ENCODE results near the gene LRP6. TPM values are rescaled to one million over a fixed set of nuclear protein-coding genes. Genes with fewer than 3 reads are reported as not detected.

The LRP6 gene
- total RNA-seq, 1 donor from 2014 or later = 70.0 TPM

DNA sequence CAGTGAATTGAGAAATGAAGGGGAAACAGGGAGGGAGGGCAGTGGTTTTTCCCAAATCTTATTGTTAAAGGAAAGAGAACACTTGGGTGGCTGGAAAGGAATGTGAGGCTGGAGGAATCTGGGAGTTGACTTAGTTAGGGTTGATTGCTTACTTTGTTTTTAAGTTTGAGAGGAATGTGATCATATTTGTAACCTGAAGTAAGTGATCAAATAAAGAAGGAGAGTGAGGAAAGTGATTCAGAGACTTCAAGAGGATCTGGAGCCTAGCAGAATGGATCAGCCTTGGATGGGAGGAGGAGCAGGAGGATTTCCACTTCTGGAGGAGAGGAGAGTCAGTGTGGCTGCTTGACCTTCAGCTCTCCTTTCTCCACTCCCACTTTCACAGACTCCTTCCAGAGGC lies 6.0 kb upstream of the LRP6 start:
- DNase-seq (ENCODE audit: low spot score in 2 of 2) = no peak
- Histone ChIP-seq H3K9me3 (peaks cover 0 to 8% of the 10 kb centered on the region in 2 donors), H3K4me1 (peaks cover 0 to 1% of the 10 kb centered on the region in 2 donors), H3K27me3 (no peaks in the 10 kb centered on the region), H3K36me3 (no peaks in the 10 kb centered on the region), H3K27ac (peak overlapping the region in 1 of 2 donors; percentile 29), H3K4me3 (no peak overlapping the region)
- TF ChIP-seq, protein P1, sequence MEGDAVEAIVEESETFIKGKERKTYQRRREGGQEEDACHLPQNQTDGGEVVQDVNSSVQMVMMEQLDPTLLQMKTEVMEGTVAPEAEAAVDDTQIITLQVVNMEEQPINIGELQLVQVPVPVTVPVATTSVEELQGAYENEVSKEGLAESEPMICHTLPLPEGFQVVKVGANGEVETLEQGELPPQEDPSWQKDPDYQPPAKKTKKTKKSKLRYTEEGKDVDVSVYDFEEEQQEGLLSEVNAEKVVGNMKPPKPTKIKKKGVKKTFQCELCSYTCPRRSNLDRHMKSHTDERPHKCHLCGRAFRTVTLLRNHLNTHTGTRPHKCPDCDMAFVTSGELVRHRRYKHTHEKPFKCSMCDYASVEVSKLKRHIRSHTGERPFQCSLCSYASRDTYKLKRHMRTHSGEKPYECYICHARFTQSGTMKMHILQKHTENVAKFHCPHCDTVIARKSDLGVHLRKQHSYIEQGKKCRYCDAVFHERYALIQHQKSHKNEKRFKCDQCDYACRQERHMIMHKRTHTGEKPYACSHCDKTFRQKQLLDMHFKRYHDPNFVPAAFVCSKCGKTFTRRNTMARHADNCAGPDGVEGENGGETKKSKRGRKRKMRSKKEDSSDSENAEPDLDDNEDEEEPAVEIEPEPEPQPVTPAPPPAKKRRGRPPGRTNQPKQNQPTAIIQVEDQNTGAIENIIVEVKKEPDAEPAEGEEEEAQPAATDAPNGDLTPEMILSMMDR (IDR thresholded peaks at IDR 0.05) = no peak
- intact Hi-C loops (cut with DNase I) = no loop called here

DNA sequence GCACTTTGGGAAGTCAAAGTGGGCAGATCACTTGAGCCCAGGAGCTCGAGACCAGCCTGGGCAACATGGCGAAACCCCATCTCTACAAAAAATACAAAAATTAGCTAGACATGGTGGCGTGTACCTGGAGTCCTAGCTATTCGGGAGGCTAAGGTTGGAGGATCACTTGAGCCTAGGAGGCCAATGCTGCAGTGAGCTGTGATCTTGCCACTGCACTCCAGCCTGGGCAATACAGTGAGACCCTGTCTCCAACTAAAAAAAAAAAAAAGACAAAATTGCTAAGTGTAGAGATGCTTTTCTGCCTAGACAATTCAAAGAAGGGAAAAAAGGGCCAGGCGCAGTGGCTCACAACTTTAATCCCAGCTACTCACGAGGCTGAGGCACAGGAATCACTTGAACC lies 3.4 kb upstream of the LRP6 start:
- DNase-seq (ENCODE audit: low spot score in 2 of 2) = no peak
- intact Hi-C loops (cut with DNase I) = no loop called here
- no peak overlapping the region for H3K27ac ChIP-seq

GRCh38 chr12:12267742-12268200 lies 927 bp upstream of the LRP6 start:
- H3K27ac ChIP-seq = peak overlapping the region; percentile 99

More for the DNA sequence above, 3.4 kb upstream of the LRP6 start:
- Histone ChIP-seq H3K4me3 (no peak overlapping the region), H3K27me3 (no peaks in the 10 kb centered on the region), H3K36me3 (no peaks in the 10 kb centered on the region), H3K4me1 (peaks cover 0 to 4% of the 10 kb centered on the region in 2 donors), H3K9me3 (no peaks in the 10 kb centered on the region)
- TF ChIP-seq, protein P1 (IDR thresholded peaks at IDR 0.05) = no peak

GRCh38 chr12:12266389-12266872 lies 413 bp downstream of the LRP6 start:
- H3K9me3 ChIP-seq = no peaks in the 10 kb centered on the region
- peak overlapping the region; percentile 63 to 87 for H3K4me3 ChIP-seq
- intact Hi-C loops (cut with DNase I) = loop anchor here (2.0 to 5.0 kb wide), 6 partner anchors 66 to 451 kb away; partner anchors contain the start of genes CDKN1B, CREBL2 and DUSP16
- peaks cover 0 to 4% of the 10 kb centered on the region in 2 donors for H3K4me1 ChIP-seq
- peak overlapping the region; percentile 99 for H3K27ac ChIP-seq
- no peaks in the 10 kb centered on the region for H3K36me3 ChIP-seq
- TF ChIP-seq, protein P1 (IDR thresholded peaks at IDR 0.05) = no peak
- H3K27me3 ChIP-seq = no peaks in the 10 kb centered on the region
- DNase-seq (ENCODE audit: low spot score in 2 of 2) = peak in 1 of 2 donors; percentile 67

More at GRCh38 chr12:12267742-12268200, 927 bp upstream of the LRP6 start:
- Histone ChIP-seq H3K9me3 (no peaks in the 10 kb centered on the region), H3K27me3 (no peaks in the 10 kb centered on the region), H3K4me1 (peaks cover 0 to 4% of the 10 kb centered on the region in 2 donors), H3K4me3 (peak overlapping the region; percentile 63 to 87), H3K36me3 (no peaks in the 10 kb centered on the region)
- DNase-seq (ENCODE audit: low spot score in 2 of 2) = no peak
- intact Hi-C loops (cut with DNase I) = loop anchor here (1.0 to 5.0 kb wide), 7 partner anchors 65 to 450 kb away; partner anchors contain the start of genes BORCS5, CDKN1B, CREBL2 and DUSP16
- TF ChIP-seq, protein P1 (IDR thresholded peaks at IDR 0.05) = no peak

DNA sequence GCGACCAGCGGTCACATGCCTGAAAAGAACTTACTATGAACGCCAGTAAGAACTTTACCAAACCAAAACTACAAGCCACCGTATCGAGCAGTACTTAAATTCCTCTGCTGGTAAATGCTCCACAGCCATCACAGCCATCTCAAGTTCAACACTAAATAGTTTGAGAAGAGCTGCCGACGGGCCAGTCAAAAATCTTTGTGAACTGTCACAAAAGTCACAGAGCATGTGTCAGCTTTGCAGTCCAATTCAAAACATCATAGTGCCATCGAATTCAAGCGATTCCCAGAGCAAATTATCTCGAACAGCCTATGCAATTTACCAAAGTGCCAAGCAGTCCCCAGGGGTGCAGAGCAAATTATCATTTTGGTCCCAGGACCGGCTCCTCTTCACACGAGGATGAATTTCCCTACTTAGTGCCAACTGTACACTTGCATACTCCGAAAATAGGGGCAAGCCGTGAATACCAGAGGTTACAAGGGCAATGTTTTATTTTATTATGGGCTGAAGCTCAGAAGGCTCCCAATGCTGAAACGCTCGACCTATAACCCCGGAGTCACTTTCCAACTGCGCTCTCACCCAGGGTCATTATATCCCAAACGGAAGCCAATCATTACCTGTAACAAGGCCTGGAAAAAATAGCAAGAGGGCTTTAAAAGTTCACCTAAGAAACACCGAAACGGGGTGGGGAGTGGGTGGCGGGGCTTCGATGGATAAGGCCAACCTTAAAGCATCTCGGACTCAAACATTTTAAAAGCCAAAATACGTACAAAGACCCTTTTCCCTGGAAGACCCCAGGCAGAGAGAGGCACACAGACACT lies 1.1 kb downstream of the LRP6 start:
- H3K4me1 ChIP-seq = peaks cover 0 to 4% of the 10 kb centered on the region in 2 donors
- H3K36me3 ChIP-seq = no peaks in the 10 kb centered on the region
- H3K4me3 ChIP-seq = peak overlapping the region; percentile 63 to 87
- TF ChIP-seq, protein P1 (IDR thresholded peaks at IDR 0.05) = no peak
- intact Hi-C loops (cut with DNase I) = loop anchor here (2.0 to 5.0 kb wide), 6 partner anchors 67 to 452 kb away; partner anchors contain the start of genes CDKN1B, CREBL2 and DUSP16
- H3K27me3 ChIP-seq = no peaks in the 10 kb centered on the region
- no peaks in the 10 kb centered on the region for H3K9me3 ChIP-seq
- peak overlapping the region; percentile 99 for H3K27ac ChIP-seq
- DNase-seq (ENCODE audit: low spot score in 2 of 2) = no peak

All from ascending aorta (tissue), 2 donors.